Measurements from ENCODE around the gene ZNF618.

The ZNF618 gene

DNA sequence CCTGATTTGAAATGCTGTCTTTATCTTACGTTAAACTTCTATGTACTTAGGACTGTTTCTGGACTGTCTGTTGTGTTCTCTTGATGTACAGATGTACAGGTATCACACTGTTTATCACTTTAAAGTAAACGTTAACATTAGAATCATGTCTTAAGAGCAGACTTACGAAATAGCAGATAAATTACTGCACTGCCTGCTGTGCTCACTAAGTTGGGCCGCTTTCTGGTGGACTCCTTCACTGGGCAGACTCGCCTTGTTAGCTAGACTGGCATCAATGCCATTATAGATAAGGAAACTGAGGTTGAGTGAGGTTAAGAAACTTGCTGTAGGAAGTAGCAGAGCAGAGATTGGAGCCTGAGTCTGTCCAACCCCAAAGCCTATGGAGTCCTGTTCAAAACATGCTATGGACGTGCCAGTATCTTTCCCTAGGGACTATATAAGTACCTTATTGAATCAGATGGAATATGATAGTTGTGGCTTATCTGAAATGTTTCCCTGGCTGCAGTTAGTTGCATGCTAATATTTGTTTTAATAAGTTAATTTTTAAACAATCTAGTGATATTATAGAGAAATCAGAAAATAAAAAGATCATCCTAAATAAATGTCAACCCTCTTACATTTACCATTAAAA, 16.9 kb downstream of the ZNF618 start:
- H3K27ac ChIP-seq = no peak overlapping the region
- DNase-seq (ENCODE audit: low spot score) = no peak
- ChIA-PET CTCF (no interaction called here), POLR2A (ENCODE audit: low non-redundant PET) (no interaction called here)
- TF ChIP-seq, protein P1, sequence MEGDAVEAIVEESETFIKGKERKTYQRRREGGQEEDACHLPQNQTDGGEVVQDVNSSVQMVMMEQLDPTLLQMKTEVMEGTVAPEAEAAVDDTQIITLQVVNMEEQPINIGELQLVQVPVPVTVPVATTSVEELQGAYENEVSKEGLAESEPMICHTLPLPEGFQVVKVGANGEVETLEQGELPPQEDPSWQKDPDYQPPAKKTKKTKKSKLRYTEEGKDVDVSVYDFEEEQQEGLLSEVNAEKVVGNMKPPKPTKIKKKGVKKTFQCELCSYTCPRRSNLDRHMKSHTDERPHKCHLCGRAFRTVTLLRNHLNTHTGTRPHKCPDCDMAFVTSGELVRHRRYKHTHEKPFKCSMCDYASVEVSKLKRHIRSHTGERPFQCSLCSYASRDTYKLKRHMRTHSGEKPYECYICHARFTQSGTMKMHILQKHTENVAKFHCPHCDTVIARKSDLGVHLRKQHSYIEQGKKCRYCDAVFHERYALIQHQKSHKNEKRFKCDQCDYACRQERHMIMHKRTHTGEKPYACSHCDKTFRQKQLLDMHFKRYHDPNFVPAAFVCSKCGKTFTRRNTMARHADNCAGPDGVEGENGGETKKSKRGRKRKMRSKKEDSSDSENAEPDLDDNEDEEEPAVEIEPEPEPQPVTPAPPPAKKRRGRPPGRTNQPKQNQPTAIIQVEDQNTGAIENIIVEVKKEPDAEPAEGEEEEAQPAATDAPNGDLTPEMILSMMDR (conservative IDR thresholded peaks at IDR 0.05; ENCODE audit: low read depth) = no peak

DNA sequence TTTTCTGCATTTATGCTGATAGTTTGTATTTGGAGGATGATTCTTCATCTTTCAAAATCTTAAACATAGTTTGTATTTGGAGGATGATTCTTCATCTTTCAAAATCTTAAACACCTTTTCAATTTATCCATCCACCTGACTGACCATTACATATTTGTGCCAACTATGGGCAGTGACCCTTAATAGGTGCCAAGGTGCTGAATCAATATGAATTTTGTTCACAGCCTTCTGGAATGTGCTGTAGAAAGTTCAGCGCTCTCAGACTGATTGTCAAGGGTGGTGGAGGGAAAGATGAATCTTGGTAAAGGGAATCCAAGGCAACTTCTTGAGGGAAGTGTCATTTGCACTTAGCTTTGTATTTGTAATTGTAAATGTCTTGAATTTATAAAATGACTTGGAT, 18.1 kb downstream of the ZNF618 start:
- TF ChIP-seq, protein P1 (conservative IDR thresholded peaks at IDR 0.05; ENCODE audit: low read depth) = no peak
- DNase-seq (ENCODE audit: low spot score) = no peak
- POLR2A ChIA-PET (ENCODE audit: low non-redundant PET) = no interaction called here
- CTCF ChIA-PET = no interaction called here
- no peak overlapping the region for H3K27ac ChIP-seq

DNA sequence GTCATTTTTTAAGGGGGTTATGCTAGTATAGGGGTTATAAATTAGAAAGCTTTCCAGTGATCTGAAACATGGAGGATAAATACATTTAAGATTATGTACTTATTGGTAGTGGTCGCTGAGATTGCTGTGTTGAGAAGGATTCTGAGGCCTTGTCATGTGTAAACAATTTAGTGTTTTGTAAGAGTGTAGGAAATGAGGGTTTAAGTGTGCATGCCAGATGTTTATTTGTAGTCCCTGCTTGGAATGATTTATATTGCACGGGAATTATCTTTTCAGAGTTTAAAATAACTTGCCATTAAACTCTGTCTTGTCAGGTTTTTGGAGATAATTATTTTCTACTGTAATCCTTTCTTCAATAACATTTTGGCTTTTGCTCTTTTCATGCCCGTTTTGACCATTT, 19.4 kb downstream of the ZNF618 start:
- ChIA-PET CTCF (no interaction called here), POLR2A (ENCODE audit: low non-redundant PET) (no interaction called here)
- H3K27ac ChIP-seq = no peak overlapping the region
- no peak for DNase-seq (ENCODE audit: low spot score)
- TF ChIP-seq, protein P1 (conservative IDR thresholded peaks at IDR 0.05; ENCODE audit: low read depth) = no peak

DNA sequence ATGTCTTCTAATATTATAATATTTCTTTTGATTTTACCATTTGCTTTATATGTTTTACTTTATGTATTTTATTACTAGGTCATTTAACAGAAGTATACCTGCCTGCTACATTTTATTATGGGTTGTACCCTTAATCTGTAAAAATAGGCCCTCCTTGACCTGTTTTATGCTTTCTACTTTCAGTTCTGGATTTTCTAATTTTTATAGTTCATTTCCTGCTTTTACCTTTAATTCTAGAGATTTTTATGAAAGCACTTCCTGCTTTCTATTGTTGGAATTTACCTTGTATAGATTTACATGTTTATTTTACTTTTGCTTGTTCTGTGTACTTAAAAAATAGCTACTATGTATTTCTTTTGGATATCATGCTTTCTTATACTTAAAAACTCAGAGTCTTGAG, 20.6 kb downstream of the ZNF618 start:
- DNase-seq (ENCODE audit: low spot score) = no peak
- CTCF ChIA-PET = no interaction called here
- no peak overlapping the region for H3K27ac ChIP-seq
- TF ChIP-seq, protein P1 (conservative IDR thresholded peaks at IDR 0.05; ENCODE audit: low read depth) = no peak
- POLR2A ChIA-PET (ENCODE audit: low non-redundant PET) = no interaction called here

DNA sequence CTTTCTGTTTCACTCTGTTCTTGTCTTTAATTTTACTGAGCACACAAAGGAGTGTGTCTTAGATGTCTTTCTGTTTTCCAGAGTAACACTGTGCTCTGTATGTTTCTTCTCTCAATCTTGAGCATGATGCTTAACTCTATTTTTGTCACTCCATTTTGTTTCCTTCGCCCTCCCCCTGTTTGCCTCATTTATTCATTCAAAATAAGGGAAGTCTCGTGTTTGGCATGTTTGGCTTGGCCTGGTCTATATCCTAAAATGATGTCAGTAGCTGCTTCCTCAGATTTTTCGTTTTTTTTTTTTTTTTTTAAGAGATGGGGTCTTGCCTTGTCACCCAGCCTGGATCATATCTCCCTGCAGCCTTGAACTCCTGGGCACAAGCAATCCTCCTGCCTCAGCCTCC, 22.0 kb downstream of the ZNF618 start:
- no peak overlapping the region for H3K27ac ChIP-seq
- POLR2A ChIA-PET (ENCODE audit: low non-redundant PET) = no interaction called here
- TF ChIP-seq, protein P1 (conservative IDR thresholded peaks at IDR 0.05; ENCODE audit: low read depth) = no peak
- CTCF ChIA-PET = interaction anchor here (0.6 kb wide), 2 partner anchors 238 to 394 kb away, joined by 3 to 4 read pairs; no protein-coding TSS in a partner anchor
- no peak for DNase-seq (ENCODE audit: low spot score)

DNA sequence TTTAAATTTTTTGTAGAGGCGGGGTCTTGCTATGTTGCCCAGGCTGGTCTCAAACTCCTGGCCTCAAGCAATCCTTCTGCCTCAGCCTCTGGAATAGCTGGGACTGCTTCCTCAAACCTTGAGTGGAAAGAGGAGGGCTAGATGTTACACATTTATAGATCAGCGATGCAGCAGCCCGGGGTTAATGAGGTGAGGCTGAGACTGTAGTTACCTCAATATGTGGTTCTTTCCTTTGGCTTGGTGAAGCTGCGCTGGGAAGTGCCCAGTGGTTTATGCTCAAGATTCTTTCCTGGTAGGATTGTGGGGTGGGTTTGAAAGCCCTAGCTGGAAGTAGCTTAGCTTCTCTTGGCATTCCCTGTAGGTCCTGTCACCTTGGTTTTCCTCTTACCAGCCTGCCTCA, 22.5 kb downstream of the ZNF618 start:
- no peak for DNase-seq (ENCODE audit: low spot score)
- TF ChIP-seq, protein P1 (conservative IDR thresholded peaks at IDR 0.05; ENCODE audit: low read depth) = no peak
- ChIA-PET CTCF (no interaction called here), POLR2A (ENCODE audit: low non-redundant PET) (no interaction called here)
- no peak overlapping the region for H3K27ac ChIP-seq
